ENCODE measurements around the gene PMM2. TPM values are rescaled to one million over a fixed set of nuclear protein-coding genes. Genes with fewer than 3 reads are reported as not detected.

Gene PMM2
- total RNA-seq, 1 donor: 53.5 TPM

DNA sequence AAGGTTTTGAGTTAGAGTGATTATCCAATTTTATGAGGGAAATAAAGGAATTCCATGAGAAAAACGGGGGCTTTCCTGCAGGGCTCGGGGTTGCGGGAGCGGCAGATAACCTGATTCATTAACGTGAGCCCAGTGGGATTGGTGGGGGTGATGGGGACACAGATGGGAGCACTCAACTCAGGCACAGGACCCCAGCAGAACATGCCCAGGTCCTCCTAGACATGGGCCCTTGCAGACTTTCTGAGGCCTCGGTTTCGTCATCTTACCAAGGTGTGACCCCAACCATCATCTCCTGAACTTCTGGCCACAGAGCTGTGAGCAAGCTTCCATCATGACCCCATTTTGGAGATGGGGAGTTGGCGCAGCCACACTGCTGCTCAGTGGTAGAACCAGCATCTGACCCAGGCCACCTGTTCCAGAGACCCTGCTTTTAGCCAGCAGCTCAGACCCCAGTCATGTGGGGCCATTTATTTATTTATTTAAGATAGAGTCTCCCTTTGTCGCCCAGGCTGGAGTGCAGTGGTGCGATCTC is 48.8 kb downstream of the PMM2 start:
- no peak overlapping the region for H3K4me3 ChIP-seq (ENCODE audit: low read depth, low read length)
- DNase-seq (ENCODE audit: low read depth): no peak
- no peak for TF ChIP-seq CTCF (IDR thresholded peaks at IDR 0.05; ENCODE audit: insufficient read depth, low read depth, low read length)

GRCh38 chr16:8847145-8847544 is 49.5 kb downstream of the PMM2 start:
- no peak for DNase-seq (ENCODE audit: low read depth)
- TF ChIP-seq CTCF (IDR thresholded peaks at IDR 0.05; ENCODE audit: insufficient read depth, low read depth, low read length): no peak
- no peak overlapping the region for H3K4me3 ChIP-seq (ENCODE audit: low read depth, low read length)

GRCh38 chr16:8847623-8848022 is 50.0 kb downstream of the PMM2 start:
- no peak overlapping the region for H3K4me3 ChIP-seq (ENCODE audit: low read depth, low read length)
- no peak for DNase-seq (ENCODE audit: low read depth)
- no peak for TF ChIP-seq CTCF (IDR thresholded peaks at IDR 0.05; ENCODE audit: insufficient read depth, low read depth, low read length)

- no peak for DNase-seq (ENCODE audit: low read depth)
- TF ChIP-seq CTCF (IDR thresholded peaks at IDR 0.05; ENCODE audit: insufficient read depth, low read depth, low read length): no peak
These were observed 50.7 kb downstream of the PMM2 start for GRCh38 chr16:8848231-8848938.

DNA sequence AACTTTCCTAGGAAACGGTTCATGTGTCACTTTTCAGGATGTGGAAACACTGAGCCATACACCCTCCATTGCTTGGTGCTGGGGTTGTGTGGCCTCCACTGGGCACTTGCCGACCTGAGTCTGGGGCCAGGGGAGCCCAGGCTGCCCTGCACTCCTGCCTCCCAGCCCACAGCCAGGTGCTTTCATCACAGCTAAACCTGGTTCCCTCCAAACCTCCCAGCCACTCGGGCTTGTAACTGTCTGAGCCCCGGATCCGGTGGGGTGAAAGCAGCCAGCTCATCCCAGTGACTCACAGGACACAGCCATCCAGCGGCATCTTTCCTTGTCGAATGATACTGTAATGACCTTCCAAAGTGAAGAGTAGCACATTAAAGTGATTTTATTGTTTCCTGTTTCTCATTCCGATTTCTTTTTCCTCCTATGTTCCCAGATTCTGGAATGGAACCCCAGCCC is 51.3 kb downstream of the PMM2 start:
- DNase-seq (ENCODE audit: low read depth): peak; percentile 87
- TF ChIP-seq CTCF (IDR thresholded peaks at IDR 0.05; ENCODE audit: insufficient read depth, low read depth, low read length): no peak
- H3K4me3 ChIP-seq (ENCODE audit: low read depth, low read length): no peak overlapping the region

More at GRCh38 chr16:8848231-8848938, 50.7 kb downstream of the PMM2 start:
- no peak overlapping the region for H3K4me3 ChIP-seq (ENCODE audit: low read depth, low read length)

GRCh38 chr16:8849411-8850011 is 51.9 kb downstream of the PMM2 start:
- TF ChIP-seq CTCF (IDR thresholded peaks at IDR 0.05; ENCODE audit: insufficient read depth, low read depth, low read length): no peak
- peak; percentile 89 for DNase-seq (ENCODE audit: low read depth)
- H3K4me3 ChIP-seq (ENCODE audit: low read depth, low read length): no peak overlapping the region

Data from fibroblast of villous mesenchyme (primary cell).